HG02852 (cell line): ENCODE data around the gene DMRTA2.

ENCODE experiments used
- ATAC-seq: cut with Tn5 transposase; IDR thresholded peaks from one replicate; pipeline ENCODE4 v1.9.1; 2021; ENCODE audit warnings: mild to moderate bottlenecking, moderate library complexity; ENCODE audit not compliant: unreplicated experiment

DMRTA2 gene

GRCh38 chr1:50422946-50423669, at the start of gene DMRTA2:
TSS of gene DMRTA2 (minus strand) at chr1:50423443. CDS start at chr1:50421536, 1,907 bp downstream.
- ATAC-seq = peak; percentile 38

- ATAC-seq = no peak
Observed at GRCh38 chr1:50471967-50472366, 48.7 kb upstream of the DMRTA2 start.

GRCh38 chr1:50462964-50463363, 39.7 kb upstream of the DMRTA2 start:
- ATAC-seq = no peak

- no peak for ATAC-seq
Observed at GRCh38 chr1:50458507-50458906, 35.3 kb upstream of the DMRTA2 start.

- no peak for ATAC-seq
Observed at GRCh38 chr1:50454911-50455310, 31.7 kb upstream of the DMRTA2 start.

- no peak for ATAC-seq
Observed at GRCh38 chr1:50453266-50453665, 30.0 kb upstream of the DMRTA2 start.

- ATAC-seq = no peak
Observed at GRCh38 chr1:50452700-50453099, 29.5 kb upstream of the DMRTA2 start.

- ATAC-seq = no peak
Observed at GRCh38 chr1:50450861-50451653, 27.8 kb upstream of the DMRTA2 start.

- no peak for ATAC-seq
Observed at GRCh38 chr1:50447961-50448360, 24.7 kb upstream of the DMRTA2 start.

- no peak for ATAC-seq
Observed at GRCh38 chr1:50441183-50441582, 17.9 kb upstream of the DMRTA2 start.

- ATAC-seq = no peak
Observed at GRCh38 chr1:50438945-50439344, 15.7 kb upstream of the DMRTA2 start.

- no peak for ATAC-seq
Observed at GRCh38 chr1:50436489-50436888, 13.2 kb upstream of the DMRTA2 start.

- ATAC-seq = no peak
Observed at GRCh38 chr1:50430010-50430405, 6.8 kb upstream of the DMRTA2 start.

- no peak for ATAC-seq
Observed at GRCh38 chr1:50427818-50428779, 4.9 kb upstream of the DMRTA2 start.

GRCh38 chr1:50427086-50427817, 4.0 kb upstream of the DMRTA2 start:
- ATAC-seq = no peak

- ATAC-seq = no peak
Observed at GRCh38 chr1:50426702-50427085, 3.5 kb upstream of the DMRTA2 start.

- no peak for ATAC-seq
Observed at GRCh38 chr1:50426108-50426700, 3.0 kb upstream of the DMRTA2 start.

- no peak for ATAC-seq
Observed at GRCh38 chr1:50425376-50426107, 2.3 kb upstream of the DMRTA2 start.

GRCh38 chr1:50424884-50425375, 1.7 kb upstream of the DMRTA2 start:
- no peak for ATAC-seq
